Common myeloid progenitor, CD34-positive (primary cell): ENCODE measurements around the gene TTC27.

Source experiments
- CTCF ChIA-PET: fragments of 350-600 bp; sonication (Branson Sonifier 250); formaldehyde crosslinking; loops from one replicate; lab custom pipeline; 2021; ENCODE audit warnings: antibody characterized with exemption; lab: Charles Lee
- POLR2A ChIA-PET: fragments of 350-600 bp; sonication (Branson Sonifier 250); formaldehyde crosslinking; loops from one replicate; lab custom pipeline; 2021; ENCODE audit warnings: antibody characterized with exemption; lab: Charles Lee
- DNase-seq, 3 donors: peaks; one replicate each; pipeline versions ENCODE4 v3.0.0 to v3.0.0-alpha.2; 2013
- H3K27ac ChIP-seq, 2 experiments: 1 replicate in 1 of 2; 2 replicates in 1 of 2; pipeline ENCODE4 v1.7.0; 2013; ENCODE audit warnings: inconsistent platforms in 2 of 2, low read length in 2 of 2, mild to moderate bottlenecking in 2 of 2, low read depth in 1 of 2, moderate library complexity in 1 of 2; ENCODE audit not compliant: severe bottlenecking in 2 of 2, insufficient read depth in 1 of 2, poor library complexity in 1 of 2
- H3K27me3 ChIP-seq, 5 experiments: replicated peaks in 2 of 5; 1 replicate in 3 of 5; 2 replicates in 2 of 5; pipeline versions ENCODE4 v1.6.1 to v1.7.0; 2013; ENCODE audit warnings: low read length in 4 of 5, mild to moderate bottlenecking in 2 of 5, moderate library complexity in 2 of 5, inconsistent platforms in 1 of 5; ENCODE audit not compliant: insufficient read depth in 5 of 5, control insufficient read depth in 4 of 5
- H3K36me3 ChIP-seq, 4 experiments: 1 replicate in 2 of 4; 2 replicates in 2 of 4; pipeline versions ENCODE4 v1.6.1 to v1.7.0; 2013; ENCODE audit warnings: low read length in 3 of 4, control low read depth in 1 of 4, mild to moderate bottlenecking in 1 of 4; ENCODE audit not compliant: control insufficient read depth in 4 of 4, insufficient read depth in 4 of 4
- H3K4me1 ChIP-seq, 4 experiments: 1 replicate in 3 of 4; 2 replicates in 1 of 4; pipeline versions ENCODE4 v1.6.1 to v1.7.1; 2013; ENCODE audit warnings: low read length in 3 of 4, mild to moderate bottlenecking in 3 of 4, control low read depth in 1 of 4, inconsistent platforms in 1 of 4, moderate library complexity in 1 of 4; ENCODE audit not compliant: control insufficient read depth in 4 of 4, insufficient read depth in 4 of 4; ENCODE audit errors: control extremely low read depth in 1 of 4
- H3K4me3 ChIP-seq, 7 experiments: 1 replicate in 4 of 7; 2 replicates in 3 of 7; pipeline versions ENCODE4 v1.5.1 to v1.7.0; 2013; ENCODE audit warnings: mild to moderate bottlenecking in 7 of 7, low read length in 6 of 7, moderate library complexity in 6 of 7, inconsistent platforms in 2 of 7, low read depth in 2 of 7, control low read depth in 1 of 7; ENCODE audit not compliant: insufficient read depth in 4 of 7, control insufficient read depth in 1 of 7; ENCODE audit errors: extremely low read depth in 1 of 7
- H3K9me3 ChIP-seq, 5 experiments: 1 replicate in 4 of 5; 2 replicates in 1 of 5; pipeline versions ENCODE4 v1.6.1 to v1.7.1; 2013; ENCODE audit warnings: low read length in 4 of 5, mild to moderate bottlenecking in 2 of 5, inconsistent platforms in 1 of 5, low read depth in 1 of 5, moderate library complexity in 1 of 5; ENCODE audit not compliant: control insufficient read depth in 4 of 5, insufficient read depth in 2 of 5; ENCODE audit errors: control extremely low read depth in 1 of 5
- WGBS: methylation state at CpG from one replicate; pipeline ENCODE4 v1.1.5; 2013; ENCODE audit not compliant: insufficient coverage; 5-methylcytosine and 5-hydroxymethylcytosine counted together

Gene TTC27

GRCh38 chr2:32788114-32788513, 160.3 kb downstream of the TTC27 start:
- Histone ChIP-seq H3K27ac (no peak overlapping the region), H3K4me3 (no peak overlapping the region), H3K36me3 (peaks cover 6 to 34% (median 10%) of the 10 kb centered on the region in 4 experiments), H3K9me3 (peaks cover 0 to 8% (median 0%) of the 10 kb centered on the region in 5 experiments), H3K4me1 (no peaks in the 10 kb centered on the region), H3K27me3 (no peaks in the 10 kb centered on the region)
- ChIA-PET POLR2A (interaction anchor here (0.6 kb wide), 1 partner anchor 9 kb away, joined by 3 read pairs; no protein-coding TSS in a partner anchor), CTCF (interaction anchor here (1.7 kb wide), 1 partner anchor 245 kb away, joined by 6 read pairs; no protein-coding TSS in a partner anchor)
- WGBS: no CpG with 5 or more reads among the region's 1 CpG
- DNase-seq: no peak

- Histone ChIP-seq H3K4me1 (no peaks in the 10 kb centered on the region), H3K9me3 (peaks cover 0 to 4% (median 0%) of the 10 kb centered on the region in 5 experiments), H3K27me3 (no peaks in the 10 kb centered on the region), H3K27ac (no peak overlapping the region), H3K36me3 (peaks cover 0 to 11% (median 3%) of the 10 kb centered on the region in 4 experiments), H3K4me3 (no peak overlapping the region)
- POLR2A ChIA-PET: no interaction called here
- no peak for DNase-seq
- WGBS: 100% methylated on average over 1 of the region's 1 CpG
- CTCF ChIA-PET: no interaction called here
These were observed 164.6 kb downstream of the TTC27 start for GRCh38 chr2:32792416-32792815.

GRCh38 chr2:32798829-32799228, 171.0 kb downstream of the TTC27 start:
- Histone ChIP-seq H3K27ac (no peak overlapping the region), H3K4me1 (no peaks in the 10 kb centered on the region)
- WGBS: no CpG with 5 or more reads among the region's 2 CpGs

GRCh38 chr2:32801741-32802140, 173.9 kb downstream of the TTC27 start:
- POLR2A ChIA-PET: no interaction called here

More at GRCh38 chr2:32798829-32799228, 171.0 kb downstream of the TTC27 start:
- CTCF ChIA-PET: no interaction called here
- H3K9me3 ChIP-seq: no peaks in the 10 kb centered on the region
- no peak overlapping the region for H3K4me3 ChIP-seq
- H3K36me3 ChIP-seq: peaks cover 0 to 4% (median under 1%) of the 10 kb centered on the region in 4 experiments
- no peaks in the 10 kb centered on the region for H3K27me3 ChIP-seq
- DNase-seq: no peak
- POLR2A ChIA-PET: no interaction called here

GRCh38 chr2:32802877-32803276, 175.0 kb downstream of the TTC27 start:
- Histone ChIP-seq H3K9me3 (no peaks in the 10 kb centered on the region), H3K27ac (no peak overlapping the region), H3K4me1 (no peaks in the 10 kb centered on the region), H3K4me3 (no peak overlapping the region), H3K27me3 (no peaks in the 10 kb centered on the region), H3K36me3 (peaks cover 0 to 2% (median under 1%) of the 10 kb centered on the region in 4 experiments)
- 100% methylated on average over 3 of the region's 4 CpGs for WGBS
- DNase-seq: no peak
- ChIA-PET CTCF (no interaction called here), POLR2A (no interaction called here)

More at GRCh38 chr2:32801741-32802140, 173.9 kb downstream of the TTC27 start:
- CTCF ChIA-PET: no interaction called here
- Histone ChIP-seq H3K4me3 (no peak overlapping the region), H3K36me3 (peaks cover 0 to 2% (median under 1%) of the 10 kb centered on the region in 4 experiments), H3K4me1 (no peaks in the 10 kb centered on the region), H3K9me3 (no peaks in the 10 kb centered on the region), H3K27me3 (no peaks in the 10 kb centered on the region), H3K27ac (no peak overlapping the region)
- 92% methylated on average over 2 of the region's 3 CpGs for WGBS
- no peak for DNase-seq

GRCh38 chr2:32804205-32804604, 176.4 kb downstream of the TTC27 start:
- no peaks in the 10 kb centered on the region for H3K27me3 ChIP-seq
- H3K9me3 ChIP-seq: no peaks in the 10 kb centered on the region
- no peak overlapping the region for H3K4me3 ChIP-seq
- CTCF ChIA-PET: no interaction called here
- peaks cover 2 to 4% (median 3%) of the 10 kb centered on the region in 4 experiments for H3K36me3 ChIP-seq
- no peaks in the 10 kb centered on the region for H3K4me1 ChIP-seq
- no peak overlapping the region for H3K27ac ChIP-seq
- POLR2A ChIA-PET: no interaction called here
- WGBS: no CpG with 5 or more reads among the region's 2 CpGs
- no peak for DNase-seq

GRCh38 chr2:32805104-32806095, 177.6 kb downstream of the TTC27 start:
- Histone ChIP-seq H3K4me1 (no peaks in the 10 kb centered on the region), H3K27ac (no peak overlapping the region), H3K4me3 (no peak overlapping the region), H3K9me3 (no peaks in the 10 kb centered on the region), H3K27me3 (no peaks in the 10 kb centered on the region), H3K36me3 (peaks cover 3 to 6% (median 4%) of the 10 kb centered on the region in 4 experiments)
- CTCF ChIA-PET: interaction anchor here (0.6 kb wide), 1 partner anchor 633 kb away, joined by 3 read pairs; no protein-coding TSS in a partner anchor
- DNase-seq: no peak
- POLR2A ChIA-PET: no interaction called here
- WGBS: 100% methylated on average over 3 of the region's 4 CpGs
